ENCODE data around the gene OR2T3.
"Not testable (repeated sequence)": the region's sequence is repeated elsewhere in the genome, so short reads cannot be mapped to it uniquely, and the experiment has no call there.

OR2T3 gene

GRCh38 chr1:248473051-248473450, at the start of gene OR2T3:
Gene OR2T3 (plus strand): TSS chr1:248473351. CDS start chr1:248473351, 0 bp downstream.
- not testable (repeated sequence) for DNase-seq

- not testable (repeated sequence) for DNase-seq
Measured at GRCh38 chr1:248427526-248428191, 45.5 kb upstream of the OR2T3 start.

- not testable (repeated sequence) for DNase-seq
Measured at GRCh38 chr1:248428192-248428533, 45.0 kb upstream of the OR2T3 start.

- DNase-seq, result not testable (repeated sequence)
Measured at GRCh38 chr1:248431683-248432082, 41.5 kb upstream of the OR2T3 start.

- not testable (repeated sequence) for DNase-seq
Measured at GRCh38 chr1:248432201-248432600, 41.0 kb upstream of the OR2T3 start.

GRCh38 chr1:248433811-248434415, 39.2 kb upstream of the OR2T3 start:
- DNase-seq, result not testable (repeated sequence)

- not testable (repeated sequence) for DNase-seq
Measured at GRCh38 chr1:248434913-248435312, 38.2 kb upstream of the OR2T3 start.

- not testable (repeated sequence) for DNase-seq
Measured at GRCh38 chr1:248436303-248436702, 36.8 kb upstream of the OR2T3 start.

GRCh38 chr1:248438668-248439067, 34.5 kb upstream of the OR2T3 start:
- not testable (repeated sequence) for DNase-seq

- DNase-seq, result not testable (repeated sequence)
Measured at GRCh38 chr1:248439283-248439682, 33.9 kb upstream of the OR2T3 start.

- DNase-seq, result not testable (repeated sequence)
Measured at GRCh38 chr1:248442500-248443277, 30.5 kb upstream of the OR2T3 start.

- DNase-seq, result not testable (repeated sequence)
Measured at GRCh38 chr1:248444603-248445002, 28.5 kb upstream of the OR2T3 start.

- DNase-seq, result not testable (repeated sequence)
Measured at GRCh38 chr1:248445399-248445798, 27.8 kb upstream of the OR2T3 start, which contains the start of gene OR2T2. Gene OR2T2 (plus strand): TSS chr1:248445637. CDS start chr1:248452798, 7,161 bp downstream.

- DNase-seq, result not testable (repeated sequence)
Measured at GRCh38 chr1:248448409-248449074, 24.6 kb upstream of the OR2T3 start.

GRCh38 chr1:248449821-248450465, 23.2 kb upstream of the OR2T3 start:
- not testable (repeated sequence) for DNase-seq

GRCh38 chr1:248450466-248451145, 22.5 kb upstream of the OR2T3 start:
- not testable (repeated sequence) for DNase-seq

- DNase-seq, result not testable (repeated sequence)
Measured at GRCh38 chr1:248453619-248454018, 19.5 kb upstream of the OR2T3 start.

GRCh38 chr1:248455045-248455444, 18.1 kb upstream of the OR2T3 start:
- not testable (repeated sequence) for DNase-seq

- DNase-seq, result not testable (repeated sequence)
Measured at GRCh38 chr1:248456635-248457034, 16.5 kb upstream of the OR2T3 start.

GRCh38 chr1:248459117-248459516, 14.0 kb upstream of the OR2T3 start:
- DNase-seq, result not testable (repeated sequence)

GRCh38 chr1:248471154-248471553, 2.0 kb upstream of the OR2T3 start:
- DNase-seq, result no peak

- not testable (repeated sequence) for DNase-seq
Measured at GRCh38 chr1:248472111-248472510, 1.0 kb upstream of the OR2T3 start.

Data from NCI-H1417 treated with DMSO at 0.1 percent for 48 hours (cell line).